Stimulated activated CD4-positive, alpha-beta T cell treated with anti-CD3 and anti-CD28 coated beads, Interleukin-15, amount 100 ng/mL, for 1 hour (primary cell): Measurements from ENCODE around the gene PARL.
"Not testable (repeated sequence)": the region's sequence is repeated elsewhere in the genome, so short reads cannot be mapped to it uniquely, and the experiment has no call there.

Experiments
- DNase-seq, 2 donors: peaks; one replicate each; pipeline ENCODE4 v3.0.0-alpha.2; 2020; ENCODE audit warnings: low read depth in 1 of 2, low spot score in 1 of 2

The PARL gene

GRCh38 chr3:183796372-183796771 is 88.3 kb downstream of the PARL start:
- no peak for DNase-seq

- DNase-seq = no peak
Measured at GRCh38 chr3:183794452-183794851, 90.2 kb downstream of the PARL start.

GRCh38 chr3:183792976-183793375 is 91.7 kb downstream of the PARL start:
- no peak for DNase-seq

GRCh38 chr3:183790700-183791099 is 94.0 kb downstream of the PARL start:
- no peak for DNase-seq

- DNase-seq = no peak
Measured at GRCh38 chr3:183789826-183790225, 94.9 kb downstream of the PARL start.

- not testable (repeated sequence) for DNase-seq
Measured at GRCh38 chr3:183784503-183784902, 100.2 kb downstream of the PARL start.

- no peak for DNase-seq
Measured at GRCh38 chr3:183782576-183783276, 102.0 kb downstream of the PARL start.

GRCh38 chr3:183781246-183781645 is 103.4 kb downstream of the PARL start:
- DNase-seq = no peak

GRCh38 chr3:183779896-183780465 is 104.7 kb downstream of the PARL start:
- DNase-seq = no peak
